ENCODE results near the gene ARHGAP24.

Gene ARHGAP24

DNA sequence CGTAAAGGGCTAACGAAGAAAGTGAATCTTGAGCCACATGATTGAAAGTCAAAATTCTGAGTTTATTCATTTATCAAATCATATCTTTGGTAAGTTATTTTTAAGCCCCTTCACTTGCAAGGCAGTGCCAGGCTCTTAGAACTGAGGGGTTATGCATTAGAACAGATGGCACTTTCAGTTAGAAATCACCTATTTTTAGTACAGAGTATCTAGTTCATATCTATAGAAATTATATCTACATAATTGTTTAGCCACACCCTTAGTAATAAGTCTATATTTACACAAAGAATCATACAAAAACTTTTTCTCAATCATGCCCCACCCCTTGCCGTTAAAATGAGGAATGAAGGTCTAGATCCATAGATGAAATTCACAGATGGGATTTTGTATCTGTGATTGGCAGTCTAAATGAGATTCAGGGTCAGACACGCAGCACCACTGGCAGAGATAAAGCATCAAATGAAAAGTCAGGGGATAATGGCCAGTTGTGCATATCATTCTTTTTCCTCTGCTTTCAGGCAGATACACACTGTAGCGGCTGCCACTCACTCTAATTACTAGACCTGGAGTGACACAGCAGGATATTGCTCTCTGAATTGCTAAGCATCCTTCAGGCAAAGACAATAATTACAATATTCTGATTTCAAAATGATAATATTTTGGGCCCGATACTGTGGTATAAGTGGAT lies 444.4 kb downstream of the ARHGAP24 start:
- no peak overlapping the region for H3K27ac ChIP-seq
- no peak for TF ChIP-seq ZFX (IDR thresholded peaks at IDR 0.05)
- TF ChIP-seq, protein P1, sequence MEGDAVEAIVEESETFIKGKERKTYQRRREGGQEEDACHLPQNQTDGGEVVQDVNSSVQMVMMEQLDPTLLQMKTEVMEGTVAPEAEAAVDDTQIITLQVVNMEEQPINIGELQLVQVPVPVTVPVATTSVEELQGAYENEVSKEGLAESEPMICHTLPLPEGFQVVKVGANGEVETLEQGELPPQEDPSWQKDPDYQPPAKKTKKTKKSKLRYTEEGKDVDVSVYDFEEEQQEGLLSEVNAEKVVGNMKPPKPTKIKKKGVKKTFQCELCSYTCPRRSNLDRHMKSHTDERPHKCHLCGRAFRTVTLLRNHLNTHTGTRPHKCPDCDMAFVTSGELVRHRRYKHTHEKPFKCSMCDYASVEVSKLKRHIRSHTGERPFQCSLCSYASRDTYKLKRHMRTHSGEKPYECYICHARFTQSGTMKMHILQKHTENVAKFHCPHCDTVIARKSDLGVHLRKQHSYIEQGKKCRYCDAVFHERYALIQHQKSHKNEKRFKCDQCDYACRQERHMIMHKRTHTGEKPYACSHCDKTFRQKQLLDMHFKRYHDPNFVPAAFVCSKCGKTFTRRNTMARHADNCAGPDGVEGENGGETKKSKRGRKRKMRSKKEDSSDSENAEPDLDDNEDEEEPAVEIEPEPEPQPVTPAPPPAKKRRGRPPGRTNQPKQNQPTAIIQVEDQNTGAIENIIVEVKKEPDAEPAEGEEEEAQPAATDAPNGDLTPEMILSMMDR (conservative IDR thresholded peaks at IDR 0.05), result no peak

- TF ChIP-seq, protein P1 (conservative IDR thresholded peaks at IDR 0.05), result no peak
- TF ChIP-seq ZFX (IDR thresholded peaks at IDR 0.05), result no peak
Observed at GRCh38 chr4:85925071-85925470, 450.1 kb downstream of the ARHGAP24 start.

DNA sequence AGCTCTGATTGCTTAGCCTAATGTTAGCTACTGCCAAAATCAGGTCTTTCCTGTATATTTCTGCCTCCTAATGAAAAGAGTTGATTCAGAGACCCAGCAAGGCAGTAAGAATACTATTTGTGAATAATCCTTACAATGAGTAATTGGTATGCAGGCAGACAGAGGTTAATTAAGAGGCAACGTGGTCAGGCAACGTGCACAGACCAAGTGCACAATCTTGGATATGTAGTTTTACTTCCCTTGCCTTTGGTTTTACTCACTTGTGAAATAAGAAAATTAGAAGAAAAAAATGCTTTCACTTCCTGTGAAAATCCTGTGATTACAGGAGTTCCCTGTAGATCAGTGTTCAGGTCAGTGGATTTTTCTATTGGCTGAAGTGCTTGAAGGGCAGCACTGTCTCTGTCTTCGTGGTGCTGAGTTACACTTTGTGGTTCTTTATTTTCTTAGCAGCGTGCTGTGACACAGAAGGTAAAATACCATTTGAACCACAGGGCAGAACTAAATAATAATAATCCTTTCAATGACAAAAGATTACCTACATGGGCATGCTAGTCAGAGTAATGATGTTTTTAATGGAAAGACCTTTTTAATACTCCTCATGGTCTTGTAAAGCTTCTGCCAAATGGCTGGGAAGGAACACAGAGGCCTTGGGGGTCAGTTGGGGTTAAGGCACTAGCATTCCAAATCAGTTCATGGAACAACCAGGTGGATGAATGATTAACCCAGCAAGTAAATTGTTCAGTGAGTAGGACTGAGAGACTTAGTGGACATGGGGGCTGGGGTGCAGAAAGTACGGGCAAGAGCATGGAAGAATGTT lies 454.0 kb downstream of the ARHGAP24 start:
- H3K27ac ChIP-seq, result no peak overlapping the region
- no peak for TF ChIP-seq ZFX (IDR thresholded peaks at IDR 0.05)
- TF ChIP-seq, protein P1 (conservative IDR thresholded peaks at IDR 0.05), result no peak

More at GRCh38 chr4:85925071-85925470, 450.1 kb downstream of the ARHGAP24 start:
- H3K27ac ChIP-seq, result no peak overlapping the region

GRCh38 chr4:85929961-85930665 lies 455.2 kb downstream of the ARHGAP24 start:
- H3K27ac ChIP-seq, result no peak overlapping the region
- TF ChIP-seq, protein P1 (conservative IDR thresholded peaks at IDR 0.05), result no peak
- no peak for TF ChIP-seq ZFX (IDR thresholded peaks at IDR 0.05)

DNA sequence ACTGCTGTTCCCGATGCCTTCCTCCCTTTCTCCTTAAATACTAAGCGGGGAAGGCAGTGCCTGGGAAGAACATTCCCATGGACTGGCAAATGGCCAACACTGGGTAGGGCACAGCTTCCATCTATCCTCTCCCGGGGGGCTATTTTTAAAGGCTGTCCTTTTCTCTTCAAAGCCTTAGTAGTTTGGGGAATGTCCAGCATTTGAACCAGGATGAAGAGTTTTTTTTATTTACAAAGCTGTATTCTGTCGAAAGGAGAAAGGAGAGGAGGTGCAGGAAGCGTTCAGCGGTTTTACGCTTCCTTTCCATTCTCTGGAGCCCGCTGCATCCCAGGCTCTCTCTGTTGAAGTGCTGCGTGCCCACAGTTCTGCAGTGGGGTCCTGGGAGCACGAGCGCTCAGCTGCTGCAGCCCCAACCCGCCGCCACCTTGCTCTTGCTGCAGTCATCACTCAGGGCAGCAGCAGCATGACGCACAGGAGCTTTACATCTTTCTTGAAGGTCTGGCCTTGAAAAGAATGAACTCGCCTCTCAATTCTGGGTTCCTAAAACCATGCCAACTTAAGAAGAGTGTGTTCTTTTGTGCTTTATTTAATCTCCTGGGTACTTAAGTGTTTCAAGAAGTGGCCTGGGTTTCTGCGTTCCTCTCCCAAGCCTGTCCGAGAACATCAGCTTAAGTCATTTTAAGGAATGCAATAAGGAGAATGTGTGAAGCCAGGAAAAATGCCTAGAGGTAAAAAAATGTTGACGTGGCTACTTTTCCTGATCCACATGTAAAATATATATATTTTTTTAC lies 457.7 kb downstream of the ARHGAP24 start:
- H3K27ac ChIP-seq, result no peak overlapping the region
- TF ChIP-seq ZFX (IDR thresholded peaks at IDR 0.05), result no peak
- TF ChIP-seq, protein P1 (conservative IDR thresholded peaks at IDR 0.05), result no peak

DNA sequence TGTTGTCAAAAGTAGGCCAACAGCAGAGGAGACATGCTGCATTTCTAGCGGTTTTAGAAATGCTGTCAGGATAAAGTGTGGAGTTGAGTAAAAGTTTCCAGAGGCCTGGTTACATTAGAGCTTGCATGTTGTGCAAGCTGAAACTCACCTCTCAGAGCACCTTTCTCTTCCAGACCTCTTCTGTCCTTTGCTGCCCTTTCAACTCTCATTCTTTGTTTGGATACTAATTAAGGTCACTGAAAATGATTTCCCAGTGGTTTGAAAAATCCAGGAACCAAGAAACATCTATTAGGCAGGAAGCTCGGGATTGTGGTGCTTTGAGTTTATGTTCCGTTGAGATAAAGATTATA lies 458.3 kb downstream of the ARHGAP24 start:
- TF ChIP-seq, protein P1 (conservative IDR thresholded peaks at IDR 0.05), result no peak
- no peak for TF ChIP-seq ZFX (IDR thresholded peaks at IDR 0.05)
- H3K27ac ChIP-seq, result no peak overlapping the region
